ENCODE data around the gene IL17RC. TPM values are rescaled to one million over a fixed set of nuclear protein-coding genes. Genes with fewer than 3 reads are reported as not detected.
A peak's percentile ranks its signal among the peaks of the same experiment; 100 is the strongest.
"Not testable (repeated sequence)": the region's sequence is repeated elsewhere in the genome, so short reads cannot be mapped to it uniquely, and the experiment has no call there.

IL17RC gene
- polyA plus RNA-seq, 1 donor, result 38.3 TPM

DNA sequence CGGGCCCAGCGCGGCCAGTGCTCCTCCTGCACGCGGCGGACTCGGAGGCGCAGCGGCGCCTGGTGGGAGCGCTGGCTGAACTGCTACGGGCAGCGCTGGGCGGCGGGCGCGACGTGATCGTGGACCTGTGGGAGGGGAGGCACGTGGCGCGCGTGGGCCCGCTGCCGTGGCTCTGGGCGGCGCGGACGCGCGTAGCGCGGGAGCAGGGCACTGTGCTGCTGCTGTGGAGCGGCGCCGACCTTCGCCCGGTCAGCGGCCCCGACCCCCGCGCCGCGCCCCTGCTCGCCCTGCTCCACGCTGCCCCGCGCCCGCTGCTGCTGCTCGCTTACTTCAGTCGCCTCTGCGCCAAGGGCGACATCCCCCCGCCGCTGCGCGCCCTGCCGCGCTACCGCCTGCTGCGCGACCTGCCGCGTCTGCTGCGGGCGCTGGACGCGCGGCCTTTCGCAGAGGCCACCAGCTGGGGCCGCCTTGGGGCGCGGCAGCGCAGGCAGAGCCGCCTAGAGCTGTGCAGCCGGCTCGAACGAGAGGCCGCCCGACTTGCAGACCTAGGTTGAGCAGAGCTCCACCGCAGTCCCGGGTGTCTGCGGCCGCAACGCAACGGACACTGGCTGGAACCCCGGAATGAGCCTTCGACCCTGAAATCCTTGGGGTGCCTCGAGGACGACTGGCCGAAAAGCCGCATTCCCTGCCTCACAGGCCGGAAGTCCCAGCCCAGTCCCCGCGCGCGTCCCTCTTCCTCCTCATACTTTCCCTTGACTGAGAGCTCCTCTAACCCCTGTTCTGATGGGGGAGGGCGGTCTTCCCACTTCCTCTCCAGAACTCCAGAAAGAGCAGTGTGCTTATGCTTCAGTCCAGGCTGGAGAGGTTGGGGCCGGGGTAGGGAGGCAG lies 1.4 kb upstream of the IL17RC start:
- DNase-seq, result no peak

DNA sequence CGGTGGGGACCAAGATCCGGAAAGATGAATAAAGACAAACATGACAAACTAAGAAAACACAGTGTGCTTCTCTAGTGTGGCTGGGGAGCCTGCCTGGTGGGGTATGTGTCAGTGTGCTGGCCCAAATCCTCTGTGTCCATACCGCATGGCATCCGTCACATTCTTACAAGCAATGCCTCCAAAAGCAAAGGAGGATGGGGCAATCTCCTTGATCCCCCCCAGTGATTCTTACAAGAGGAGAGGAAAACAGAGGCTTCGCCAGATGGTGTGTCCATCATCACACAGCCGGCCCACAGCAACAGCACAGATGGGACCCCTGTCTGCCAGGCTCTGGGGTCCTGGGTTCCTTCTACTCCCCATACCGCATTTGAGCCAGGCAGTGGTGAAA lies 558 bp upstream of the IL17RC start:
- no peak for DNase-seq

DNA sequence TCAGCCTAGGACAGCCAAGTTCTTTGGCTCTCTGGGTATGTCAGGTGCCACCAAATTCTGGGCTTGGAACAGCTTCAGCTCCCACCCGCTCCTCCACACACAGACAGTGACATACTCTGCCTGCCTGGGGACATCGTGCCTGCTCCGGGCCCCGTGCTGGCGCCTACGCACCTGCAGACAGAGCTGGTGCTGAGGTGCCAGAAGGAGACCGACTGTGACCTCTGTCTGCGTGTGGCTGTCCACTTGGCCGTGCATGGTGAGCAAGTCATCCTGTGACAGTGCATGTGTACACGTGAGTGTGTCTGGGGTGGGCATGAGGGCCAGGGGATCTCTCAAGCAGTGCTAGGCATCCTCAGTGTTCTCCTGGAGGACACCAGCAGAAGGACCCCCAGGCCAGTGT lies 922 bp downstream of the IL17RC start:
- no peak for DNase-seq

DNA sequence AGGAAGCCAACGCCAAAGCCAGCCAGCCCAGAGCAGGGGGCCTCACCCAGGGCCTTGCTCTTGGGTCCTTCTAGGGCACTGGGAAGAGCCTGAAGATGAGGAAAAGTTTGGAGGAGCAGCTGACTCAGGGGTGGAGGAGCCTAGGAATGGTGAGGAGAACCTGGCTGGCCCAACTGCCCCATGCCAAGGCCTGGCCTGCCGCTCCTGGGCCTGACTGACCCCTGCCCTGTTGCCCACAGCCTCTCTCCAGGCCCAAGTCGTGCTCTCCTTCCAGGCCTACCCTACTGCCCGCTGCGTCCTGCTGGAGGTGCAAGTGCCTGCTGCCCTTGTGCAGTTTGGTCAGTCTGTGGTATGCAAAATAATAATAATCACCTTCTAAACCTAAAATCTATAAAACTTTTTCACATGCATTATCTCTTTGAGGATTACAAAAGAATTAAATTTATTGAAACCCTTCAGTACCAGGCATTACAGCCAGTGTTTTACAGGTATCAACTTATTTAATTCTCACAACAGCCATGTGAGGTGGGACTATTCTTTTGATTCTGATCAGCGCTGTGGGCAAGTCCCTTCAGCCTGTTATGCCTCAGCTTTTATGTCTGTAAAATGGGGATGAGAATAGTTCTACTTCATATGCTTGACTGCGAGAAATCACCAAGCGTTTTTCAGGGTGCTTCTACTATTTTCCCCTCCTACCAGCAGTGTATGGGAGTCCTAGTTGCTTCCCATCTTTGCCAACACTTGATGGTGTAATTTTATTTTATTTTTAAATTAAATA lies 1.6 kb downstream of the IL17RC start:
- no peak for DNase-seq

DNA sequence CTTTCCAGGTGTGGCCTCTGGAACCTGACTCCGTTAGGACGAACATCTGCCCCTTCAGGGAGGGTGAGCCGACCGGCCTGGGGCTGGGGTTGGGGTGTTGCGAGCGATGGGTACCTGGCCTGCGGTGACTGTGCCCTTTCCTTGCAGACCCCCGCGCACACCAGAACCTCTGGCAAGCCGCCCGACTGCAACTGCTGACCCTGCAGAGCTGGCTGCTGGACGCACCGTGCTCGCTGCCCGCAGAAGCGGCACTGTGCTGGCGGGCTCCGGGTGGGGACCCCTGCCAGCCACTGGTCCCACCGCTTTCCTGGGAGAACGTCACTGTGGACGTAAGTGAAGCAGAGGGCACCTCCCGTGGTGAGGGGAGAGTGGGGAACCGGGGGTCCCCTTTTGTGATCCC lies 11.3 kb downstream of the IL17RC start:
- DNase-seq, result no peak

DNA sequence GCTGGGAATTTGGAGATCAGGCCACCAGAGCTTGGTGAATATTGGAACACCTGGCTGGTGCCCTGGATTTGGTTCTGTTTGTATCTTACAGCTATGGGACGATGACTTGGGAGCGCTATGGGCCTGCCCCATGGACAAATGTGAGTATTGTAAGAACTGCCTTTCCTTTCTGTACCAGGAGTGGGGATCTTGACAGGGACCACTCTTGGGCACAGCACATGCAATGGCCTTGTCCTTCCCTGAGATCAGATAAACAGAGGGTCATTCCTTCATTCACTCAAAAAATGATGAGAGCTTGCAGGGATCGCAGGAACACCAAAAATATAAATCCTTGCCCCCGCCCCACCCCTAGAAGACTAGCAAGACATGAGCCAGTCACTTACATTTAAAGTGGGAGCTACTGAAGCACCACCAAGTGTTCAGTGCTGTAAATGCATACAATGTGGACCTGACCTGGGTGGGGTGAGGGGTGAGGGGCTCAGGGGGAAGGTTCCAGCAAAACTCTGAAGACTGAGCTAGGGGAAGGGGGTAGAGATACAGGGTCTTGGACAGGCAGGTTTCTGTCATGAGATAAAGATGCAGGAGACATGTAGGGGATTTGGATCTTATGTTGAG lies 14.0 kb downstream of the IL17RC start:
- DNase-seq, result no peak

DNA sequence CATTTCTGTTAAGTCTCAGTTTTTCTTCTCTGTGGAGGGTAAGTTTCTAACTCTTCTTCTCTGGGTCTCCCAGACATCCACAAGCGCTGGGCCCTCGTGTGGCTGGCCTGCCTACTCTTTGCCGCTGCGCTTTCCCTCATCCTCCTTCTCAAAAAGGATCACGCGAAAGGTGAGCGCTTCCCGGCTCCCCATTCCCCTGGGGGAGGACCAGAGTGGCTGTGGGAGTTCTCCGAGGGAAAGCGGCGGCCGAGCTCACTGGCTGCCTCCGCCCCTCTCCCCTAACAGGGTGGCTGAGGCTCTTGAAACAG lies 15.6 kb downstream of the IL17RC start:
- DNase-seq, result no peak

DNA sequence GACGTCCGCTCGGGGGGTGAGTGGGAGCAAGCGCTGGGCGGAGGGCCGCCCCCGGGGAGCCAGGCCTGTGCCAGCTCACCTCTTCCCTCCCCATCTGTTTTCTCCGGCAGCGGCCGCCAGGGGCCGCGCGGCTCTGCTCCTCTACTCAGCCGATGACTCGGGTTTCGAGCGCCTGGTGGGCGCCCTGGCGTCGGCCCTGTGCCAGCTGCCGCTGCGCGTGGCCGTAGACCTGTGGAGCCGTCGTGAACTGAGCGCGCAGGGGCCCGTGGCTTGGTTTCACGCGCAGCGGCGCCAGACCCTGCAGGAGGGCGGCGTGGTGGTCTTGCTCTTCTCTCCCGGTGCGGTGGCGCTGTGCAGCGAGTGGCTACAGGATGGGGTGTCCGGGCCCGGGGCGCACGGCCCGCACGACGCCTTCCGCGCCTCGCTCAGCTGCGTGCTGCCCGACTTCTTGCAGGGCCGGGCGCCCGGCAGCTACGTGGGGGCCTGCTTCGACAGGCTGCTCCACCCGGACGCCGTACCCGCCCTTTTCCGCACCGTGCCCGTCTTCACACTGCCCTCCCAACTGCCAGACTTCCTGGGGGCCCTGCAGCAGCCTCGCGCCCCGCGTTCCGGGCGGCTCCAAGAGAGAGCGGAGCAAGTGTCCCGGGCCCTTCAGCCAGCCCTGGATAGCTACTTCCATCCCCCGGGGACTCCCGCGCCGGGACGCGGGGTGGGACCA lies 16.1 kb downstream of the IL17RC start:
- DNase-seq, result peak; percentile 71

DNA sequence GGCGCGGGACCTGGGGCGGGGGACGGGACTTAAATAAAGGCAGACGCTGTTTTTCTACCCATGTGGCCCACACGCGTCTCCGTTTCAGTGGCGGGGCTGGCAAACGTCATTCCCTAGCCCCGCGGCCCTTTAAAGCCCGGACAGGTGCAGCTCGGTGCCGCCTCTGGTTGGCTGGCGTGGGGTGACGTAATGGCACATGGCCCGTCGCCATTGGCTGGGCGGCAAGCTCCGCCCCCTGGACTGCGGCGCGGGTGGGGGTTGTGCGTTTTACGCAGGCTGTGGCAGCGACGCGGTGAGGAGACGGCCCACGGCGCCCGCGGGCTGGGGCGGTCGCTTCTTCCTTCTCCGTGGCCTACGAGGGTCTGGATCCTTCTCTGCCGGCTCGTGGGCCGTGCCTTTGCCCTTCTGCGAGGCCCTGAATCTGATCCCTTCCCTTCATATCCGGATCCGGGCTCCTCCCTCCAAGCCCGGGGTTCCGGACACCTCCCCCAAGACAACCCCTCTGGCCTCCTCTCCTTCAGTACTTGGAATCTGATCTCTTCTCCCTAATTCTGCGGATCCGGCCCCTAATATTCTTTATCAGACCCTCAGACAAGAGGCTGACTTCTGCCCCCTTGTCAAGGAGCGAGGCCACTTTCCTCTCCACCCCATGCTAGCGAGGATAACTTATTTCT lies 16.8 kb downstream of the IL17RC start, which contains the start of gene CRELD1:
TSS of gene CRELD1 (plus strand) at position 274 of the 674 bp plus-strand sequence. CDS start 605 bp downstream, outside the sequence.
- peak; percentile 91 for DNase-seq

DNA sequence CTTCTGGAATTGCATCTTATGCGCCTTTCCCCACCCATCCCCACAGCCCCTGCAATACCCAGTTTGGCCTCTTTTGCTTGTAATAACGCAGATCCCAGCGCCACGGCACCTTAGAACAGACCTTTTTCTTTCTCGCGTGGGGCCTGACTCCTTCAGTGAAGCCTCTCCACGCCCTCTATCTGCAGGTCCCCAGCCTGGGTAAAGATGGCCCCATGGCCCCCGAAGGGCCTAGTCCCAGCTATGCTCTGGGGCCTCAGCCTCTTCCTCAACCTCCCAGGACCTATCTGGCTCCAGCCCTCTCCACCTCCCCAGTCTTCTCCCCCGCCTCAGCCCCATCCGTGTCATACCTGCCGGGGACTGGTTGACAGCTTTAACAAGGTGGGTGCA lies 17.3 kb downstream of the IL17RC start:
- DNase-seq, result no peak

DNA sequence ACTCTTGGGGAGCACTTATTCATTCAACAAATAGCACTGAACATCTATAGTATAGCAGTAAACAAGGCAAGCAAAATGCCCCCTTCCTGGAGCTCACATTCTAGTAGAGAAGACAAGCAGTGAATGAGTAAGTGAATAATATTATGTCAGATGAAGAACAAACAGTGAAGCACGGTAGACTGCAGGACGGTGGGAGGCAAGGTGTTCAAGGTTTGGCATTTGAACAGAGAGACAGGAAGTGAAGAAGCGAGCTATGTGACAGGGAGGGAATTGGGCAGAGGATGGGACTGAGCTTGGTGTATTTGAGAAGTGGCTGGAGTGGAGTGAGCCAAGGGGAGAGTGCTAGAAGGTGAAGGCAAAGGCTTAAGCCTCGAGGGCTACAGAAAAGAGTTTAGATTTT lies 18.1 kb downstream of the IL17RC start:
- no peak for DNase-seq

DNA sequence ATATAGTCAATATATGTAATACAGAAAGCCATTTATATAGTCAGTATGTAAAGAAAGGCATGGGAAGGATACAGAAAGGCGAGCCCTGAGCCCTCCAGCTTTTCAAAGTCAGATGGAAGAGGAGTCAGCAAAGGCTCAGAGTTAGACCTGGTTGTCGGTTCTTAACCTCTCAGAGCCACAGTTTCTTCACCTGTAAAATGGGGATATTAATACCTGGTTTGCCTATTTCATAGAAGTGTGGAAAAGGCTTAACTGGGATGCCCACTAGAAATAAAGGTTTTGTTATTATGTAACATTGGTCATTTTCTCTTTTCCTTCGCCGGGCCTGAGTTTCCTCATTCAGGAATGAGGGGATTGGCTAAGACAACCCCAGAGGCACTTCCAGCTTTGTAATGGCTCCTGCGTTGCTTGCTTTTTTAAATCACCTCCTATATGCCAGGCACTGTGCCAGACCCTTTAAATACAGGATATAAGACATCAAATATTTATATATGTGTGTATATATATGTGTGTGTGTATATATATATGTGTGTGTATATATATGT lies 19.1 kb downstream of the IL17RC start:
- no peak for DNase-seq

DNA sequence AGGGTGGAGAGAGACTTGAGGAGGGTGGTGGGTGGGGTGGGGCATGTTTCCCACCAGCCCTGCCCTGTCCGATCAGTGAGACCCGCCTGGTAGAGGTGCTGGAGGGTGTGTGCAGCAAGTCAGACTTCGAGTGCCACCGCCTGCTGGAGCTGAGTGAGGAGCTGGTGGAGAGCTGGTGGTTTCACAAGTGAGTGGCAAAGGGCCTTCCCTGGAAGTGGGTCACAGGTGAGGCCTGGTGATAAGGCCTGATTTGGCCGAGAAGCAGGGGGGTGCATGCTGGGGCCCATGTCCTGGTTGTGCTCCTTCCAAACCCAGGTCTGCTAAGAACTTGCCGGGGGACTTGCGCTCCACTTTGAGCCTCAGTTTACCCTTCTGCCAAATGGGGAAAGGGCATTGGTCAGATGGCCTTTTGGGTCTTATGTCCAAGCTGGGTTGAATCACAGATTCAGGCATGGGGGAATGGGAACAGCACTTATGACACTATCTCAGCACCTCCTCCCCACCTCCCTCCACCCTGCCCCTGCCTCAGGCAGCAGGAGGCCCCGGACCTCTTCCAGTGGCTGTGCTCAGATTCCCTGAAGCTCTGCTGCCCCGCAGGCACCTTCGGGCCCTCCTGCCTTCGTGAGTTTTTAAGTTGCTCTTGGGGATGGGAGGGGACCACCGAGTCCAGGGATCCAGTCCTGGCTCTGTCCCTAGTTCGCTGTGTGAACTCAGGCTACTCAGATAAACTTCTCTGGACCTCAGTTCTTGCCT lies 20.8 kb downstream of the IL17RC start:
- DNase-seq, result no peak

DNA sequence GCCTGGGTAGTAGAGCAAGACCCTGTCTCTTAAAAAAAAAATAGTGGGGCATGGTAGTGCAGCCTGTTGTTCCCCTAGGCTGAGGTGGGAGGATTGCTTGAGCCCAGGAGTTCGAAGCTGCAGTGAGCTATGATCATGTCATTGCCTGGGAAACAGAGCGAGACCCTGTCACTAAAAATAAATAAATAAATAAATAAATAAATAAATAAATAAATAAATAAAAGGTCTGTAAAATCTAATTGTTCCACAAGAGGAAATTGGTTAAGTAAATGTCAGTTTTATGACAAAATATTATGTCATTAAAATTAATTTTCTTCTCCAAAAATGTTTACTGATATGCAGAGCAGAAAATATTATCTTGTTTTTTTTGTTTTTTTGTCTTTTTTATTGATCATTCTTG lies 22.1 kb downstream of the IL17RC start:
- DNase-seq, result no peak

DNA sequence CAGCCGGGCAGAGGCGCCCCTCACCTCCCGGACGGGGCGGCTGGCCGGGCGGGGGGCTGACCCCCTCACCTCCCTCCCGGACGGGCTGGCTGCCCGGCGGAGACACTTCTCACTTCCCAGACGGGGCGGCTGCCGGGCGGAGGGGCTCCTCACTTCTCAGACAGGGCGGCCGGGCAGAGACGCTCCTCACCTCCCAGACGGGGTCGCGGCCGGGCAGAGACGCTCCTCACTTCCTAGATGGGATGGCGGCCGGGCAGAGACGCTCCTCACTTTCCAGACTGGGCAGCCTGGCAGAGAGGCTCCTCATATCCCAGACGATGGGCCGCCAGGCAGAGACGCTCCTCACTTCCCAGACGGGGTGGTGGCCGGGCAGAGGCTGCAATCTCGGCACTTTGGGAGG lies 23.0 kb downstream of the IL17RC start:
- not testable (repeated sequence) for DNase-seq

DNA sequence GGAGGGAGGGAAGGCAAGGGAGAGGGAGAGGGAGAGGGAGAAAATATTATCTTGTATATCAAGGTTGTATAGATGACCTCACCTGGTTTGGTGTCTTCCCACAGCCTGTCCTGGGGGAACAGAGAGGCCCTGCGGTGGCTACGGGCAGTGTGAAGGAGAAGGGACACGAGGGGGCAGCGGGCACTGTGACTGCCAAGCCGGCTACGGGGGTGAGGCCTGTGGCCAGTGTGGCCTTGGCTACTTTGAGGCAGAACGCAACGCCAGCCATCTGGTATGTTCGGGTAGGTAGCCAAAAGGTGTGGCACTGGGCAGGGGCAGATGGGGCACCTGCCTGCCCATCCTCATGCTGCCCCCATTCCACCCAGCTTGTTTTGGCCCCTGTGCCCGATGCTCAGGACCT lies 23.8 kb downstream of the IL17RC start:
- no peak for DNase-seq

DNA sequence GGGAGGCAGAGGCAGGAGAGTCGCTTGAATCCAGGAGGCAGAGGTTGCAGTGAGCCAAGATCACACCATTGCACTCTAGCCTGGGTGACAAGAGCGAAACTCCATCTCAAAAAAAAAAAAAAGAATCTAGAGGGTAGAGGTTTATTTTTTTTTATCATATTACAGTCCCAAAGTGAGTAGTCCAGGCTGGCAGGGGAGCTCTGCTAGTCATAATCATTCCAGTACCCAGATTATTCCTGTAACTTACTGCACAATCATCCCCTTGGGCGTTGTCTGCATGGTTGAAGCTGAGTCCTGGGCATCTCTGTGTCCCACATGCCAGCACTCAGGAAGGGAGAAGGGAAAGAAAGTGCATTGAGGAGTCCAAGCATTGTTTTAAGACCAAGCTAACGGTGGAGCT lies 25.3 kb downstream of the IL17RC start:
- DNase-seq, result no peak

DNA sequence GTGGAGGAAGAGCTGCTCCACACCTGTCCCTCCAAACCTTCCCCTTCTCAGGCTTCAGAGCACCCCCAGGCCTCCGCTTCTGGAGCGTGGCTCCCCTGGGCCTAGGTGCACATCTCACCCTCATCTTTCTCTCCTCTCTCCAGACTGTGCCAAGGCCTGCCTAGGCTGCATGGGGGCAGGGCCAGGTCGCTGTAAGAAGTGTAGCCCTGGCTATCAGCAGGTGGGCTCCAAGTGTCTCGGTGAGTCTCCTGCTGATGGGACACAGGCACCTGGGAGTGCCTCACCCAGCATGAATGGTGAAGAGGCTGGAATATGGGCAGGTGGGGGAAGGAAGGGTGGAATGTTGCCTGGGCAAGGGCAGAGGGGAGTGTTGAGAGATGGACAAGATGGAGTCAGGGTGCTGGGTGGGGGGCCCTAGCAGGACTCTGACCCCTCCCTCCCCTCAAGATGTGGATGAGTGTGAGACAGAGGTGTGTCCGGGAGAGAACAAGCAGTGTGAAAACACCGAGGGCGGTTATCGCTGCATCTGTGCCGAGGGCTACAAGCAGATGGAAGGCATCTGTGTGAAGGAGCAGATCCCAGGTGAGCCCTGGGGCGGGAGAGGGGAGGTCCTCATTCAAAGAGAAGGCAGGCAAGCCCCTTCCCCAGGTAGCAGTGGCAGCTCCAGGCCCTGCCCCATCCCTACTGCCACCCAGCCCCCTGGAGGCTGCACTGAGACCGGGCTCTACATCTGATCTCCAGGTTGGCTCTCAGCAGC lies 26.2 kb downstream of the IL17RC start:
- DNase-seq, result no peak

DNA sequence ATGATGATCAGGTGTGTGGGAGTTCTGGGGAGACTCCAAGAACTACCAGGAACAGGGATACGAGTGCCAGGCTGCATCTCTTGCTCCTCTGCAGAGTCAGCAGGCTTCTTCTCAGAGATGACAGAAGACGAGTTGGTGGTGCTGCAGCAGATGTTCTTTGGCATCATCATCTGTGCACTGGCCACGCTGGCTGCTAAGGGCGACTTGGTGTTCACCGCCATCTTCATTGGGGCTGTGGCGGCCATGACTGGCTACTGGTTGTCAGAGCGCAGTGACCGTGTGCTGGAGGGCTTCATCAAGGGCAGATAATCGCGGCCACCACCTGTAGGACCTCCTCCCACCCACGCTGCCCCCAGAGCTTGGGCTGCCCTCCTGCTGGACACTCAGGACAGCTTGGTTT lies 27.4 kb downstream of the IL17RC start:
- DNase-seq, result no peak

DNA sequence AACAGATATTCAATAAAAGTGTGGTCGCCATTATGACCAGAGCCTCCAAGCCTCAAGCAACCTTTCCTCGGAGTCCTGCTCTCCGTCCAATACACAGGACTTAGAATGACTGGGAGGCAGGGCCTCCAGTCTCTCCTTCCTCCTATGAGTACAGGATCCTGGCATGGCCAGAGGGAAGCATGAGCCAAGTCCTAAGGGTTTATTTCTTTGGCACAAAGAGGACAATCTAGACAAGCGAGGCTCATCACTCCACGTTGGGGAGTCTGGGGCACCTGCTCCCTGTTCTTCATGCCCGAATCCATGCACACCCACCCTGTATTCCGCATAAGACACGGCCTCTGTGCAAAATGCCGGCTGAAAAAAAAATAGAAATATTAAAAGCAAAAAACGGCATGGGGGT lies 28.5 kb downstream of the IL17RC start:
- no peak for DNase-seq

Measured in left kidney (tissue), 2 donors.